ENCODE results near the gene KNSTRN.

- no peak for TF ChIP-seq CTCF (IDR thresholded peaks at IDR 0.05)
- no peak for TF ChIP-seq EZH2phosphoT487 (IDR thresholded peaks at IDR 0.05)
- no peak for TF ChIP-seq EZH2 (IDR thresholded peaks at IDR 0.05)
Observed at GRCh38 chr15:40410476-40410875, 28.0 kb downstream of the KNSTRN start.
